GM12865 (cell line): ENCODE results near the gene PIEZO2.
"Not testable (repeated sequence)": the region's sequence is repeated elsewhere in the genome, so short reads cannot be mapped to it uniquely, and the experiment has no call there.

ENCODE experiments used
- DNase-seq: peaks from one replicate; pipeline ENCODE4 v3.0.0; 2010; ENCODE audit warnings: low read depth
- H3K4me3 ChIP-seq: 2 replicates; pipeline ENCODE4 v1.5.1; 2011; ENCODE audit warnings: mild to moderate bottlenecking, low read depth, low read length, control low read depth
- CTCF ChIP-seq: IDR thresholded peaks from 2 replicates; pipeline ENCODE4 v1.5.1; 2011; ENCODE audit warnings: low read length, control low read depth, low read depth, inconsistent platforms; ENCODE audit not compliant: insufficient read depth; ENCODE audit errors: missing control alignments

Gene PIEZO2

GRCh38 chr18:10847907-10848306 lies 301.5 kb downstream of the PIEZO2 start:
- no peak for TF ChIP-seq CTCF
- DNase-seq, result no peak
- no peak overlapping the region for H3K4me3 ChIP-seq

- no peak for TF ChIP-seq CTCF
These were observed 302.0 kb downstream of the PIEZO2 start for GRCh38 chr18:10847408-10847790.

GRCh38 chr18:10846657-10847407 lies 302.5 kb downstream of the PIEZO2 start:
- no peak overlapping the region for H3K4me3 ChIP-seq
- TF ChIP-seq CTCF, result no peak
- DNase-seq, result no peak

More at GRCh38 chr18:10847408-10847790, 302.0 kb downstream of the PIEZO2 start:
- no peak overlapping the region for H3K4me3 ChIP-seq
- no peak for DNase-seq

GRCh38 chr18:10846035-10846434 lies 303.3 kb downstream of the PIEZO2 start:
- not testable (repeated sequence) for H3K4me3 ChIP-seq, DNase-seq

GRCh38 chr18:10843565-10843964 lies 305.8 kb downstream of the PIEZO2 start:
- no peak overlapping the region for H3K4me3 ChIP-seq
- DNase-seq, result no peak
- no peak for TF ChIP-seq CTCF

- no peak for DNase-seq
- H3K4me3 ChIP-seq, result no peak overlapping the region
- TF ChIP-seq CTCF, result no peak
These were observed 306.5 kb downstream of the PIEZO2 start for GRCh38 chr18:10842861-10843260.

- no peak for DNase-seq
- no peak overlapping the region for H3K4me3 ChIP-seq
- TF ChIP-seq CTCF, result no peak
These were observed 307.0 kb downstream of the PIEZO2 start for GRCh38 chr18:10842371-10842770.
